Stimulated activated CD8-positive, alpha-beta memory T cell treated with anti-CD3 and anti-CD28 coated beads, Interleukin-12 subunit alpha, Interleukin-12 subunit beta, amount 100 ng/mL, for 1 hour (primary cell): Measurements from ENCODE around the gene RTEL1.
"Not testable (repeated sequence)": the region's sequence is repeated elsewhere in the genome, so short reads cannot be mapped to it uniquely, and the experiment has no call there.

Experiments
- DNase-seq: peaks from one replicate; pipeline ENCODE4 v3.0.0-alpha.2; 2020; ENCODE audit warnings: low read depth

Gene RTEL1

DNA sequence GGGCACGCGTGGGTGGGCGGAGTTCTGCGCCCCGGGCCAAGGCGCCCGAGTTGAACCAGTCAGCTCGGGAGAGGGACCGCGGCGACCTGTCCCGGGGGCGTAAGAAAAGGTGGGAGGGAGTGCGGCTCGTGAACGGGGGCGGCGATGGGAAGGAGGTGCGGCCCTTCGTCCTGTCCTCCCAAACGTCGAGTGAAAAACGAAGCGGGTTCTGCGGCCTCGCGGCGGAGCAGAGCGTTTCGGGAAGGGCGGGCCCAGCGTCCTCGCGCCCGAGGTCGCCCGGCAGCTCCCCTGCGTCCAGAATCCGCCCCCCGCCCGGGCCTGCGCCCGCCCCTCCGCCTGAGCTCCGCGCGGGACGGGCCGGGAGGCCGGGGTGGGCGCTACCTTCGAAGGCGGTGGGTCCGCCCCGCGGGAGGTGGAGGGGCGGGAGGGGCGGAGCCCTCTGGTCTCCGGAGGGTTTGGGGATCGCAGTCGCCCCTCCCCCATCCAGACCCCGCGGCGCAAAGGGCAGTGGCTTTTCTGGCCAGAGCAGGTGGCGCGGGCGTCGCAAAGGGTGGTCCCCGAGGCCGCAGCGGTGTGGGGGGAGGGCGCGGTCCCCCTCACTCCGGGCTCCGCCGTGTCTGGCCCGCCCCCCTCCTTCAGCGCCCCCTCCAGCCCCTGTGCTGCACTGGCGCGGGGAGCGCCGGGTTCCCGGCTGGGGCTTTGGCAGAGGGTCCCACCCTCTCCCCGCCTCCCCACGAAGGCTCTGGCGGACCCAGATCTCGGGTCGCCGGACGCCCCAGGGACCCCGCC is 5.7 kb upstream of the RTEL1 start:
- no peak for DNase-seq

DNA sequence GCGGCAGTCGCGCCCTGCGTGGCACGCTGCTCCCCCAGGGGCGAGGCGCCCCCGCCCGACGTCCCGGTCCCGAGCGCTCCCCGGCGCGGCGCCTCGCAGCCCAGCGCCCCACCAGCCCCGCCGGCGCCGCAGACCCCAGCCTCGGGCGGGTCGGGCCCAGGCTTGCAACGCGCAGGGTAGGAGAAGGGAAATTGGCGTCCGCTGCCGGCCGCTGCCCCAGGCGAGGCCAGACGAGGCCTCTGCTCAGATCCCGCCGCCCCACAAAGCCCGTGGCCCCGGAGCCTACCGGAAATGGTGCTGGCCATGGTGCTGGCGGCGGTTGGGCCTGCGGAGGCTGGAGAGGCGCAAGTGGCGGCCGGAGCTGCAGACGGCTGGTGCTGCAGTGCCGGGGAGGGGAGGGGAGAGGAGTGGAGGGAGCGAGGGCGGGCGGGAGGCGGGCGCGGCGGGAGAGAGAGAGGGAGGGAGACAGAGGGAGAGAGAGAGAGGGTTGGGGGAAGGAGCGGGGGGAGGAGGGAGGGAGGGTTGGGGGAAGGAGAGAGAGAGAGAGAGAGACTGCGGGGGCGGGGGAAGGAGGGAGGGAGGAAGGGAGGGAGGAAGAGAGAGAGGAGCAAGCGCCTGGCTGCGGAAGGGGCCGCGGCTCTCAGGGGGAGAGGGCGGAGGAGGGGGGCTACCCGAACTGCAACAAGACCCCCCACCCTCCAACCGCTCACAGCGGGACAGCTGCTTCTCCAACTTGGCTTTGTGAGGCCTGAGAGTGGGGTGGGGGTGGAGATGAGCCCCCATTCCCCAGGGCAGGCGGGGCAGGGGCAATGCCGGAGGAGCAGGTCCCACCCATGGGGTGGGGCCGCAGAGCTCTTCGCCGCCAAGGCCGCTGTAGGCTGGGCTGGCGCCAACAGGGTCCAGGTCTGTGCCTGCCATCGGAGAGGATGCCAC is 4.8 kb upstream of the RTEL1 start, which contains the start of gene STMN3:
Gene STMN3 (minus strand): TSS at position 384 of the 933 bp plus-strand sequence. CDS start 79 bp downstream, at position 305.
- DNase-seq, result peak; percentile 38

DNA sequence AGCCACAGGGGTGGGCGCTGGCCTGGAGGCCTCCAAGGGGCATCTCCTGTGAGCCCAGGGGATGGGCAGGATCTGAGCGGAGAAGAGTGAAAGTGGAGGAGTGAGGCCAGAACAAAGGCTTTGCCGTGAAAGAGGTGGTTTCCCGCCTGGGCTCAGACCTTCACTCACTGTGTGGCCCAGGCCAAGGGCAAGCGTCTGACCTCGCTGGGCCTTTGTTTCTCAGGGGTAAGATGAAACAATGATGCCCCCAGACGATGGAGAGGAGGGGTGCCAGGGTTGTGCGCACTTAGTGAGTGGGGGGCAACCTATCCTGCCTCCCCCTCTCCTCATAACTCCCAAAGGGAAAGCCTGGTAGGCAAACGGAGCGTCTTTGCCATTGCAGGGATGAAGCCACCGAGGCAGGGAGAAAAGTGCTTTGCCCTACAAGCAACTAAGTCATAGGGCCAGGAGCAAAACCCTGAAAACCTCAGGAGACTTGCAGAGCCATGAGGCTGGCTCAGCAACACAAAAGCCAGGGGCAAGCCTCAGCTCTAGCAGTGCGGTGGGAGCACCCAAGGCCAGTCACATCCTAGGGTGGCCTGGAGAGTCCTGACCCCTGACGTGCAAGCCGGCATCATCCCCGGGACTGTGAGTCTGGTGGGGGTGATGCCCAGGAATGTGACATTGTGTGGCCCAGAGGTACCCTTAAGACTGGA is 4.0 kb upstream of the RTEL1 start:
- DNase-seq, result no peak

DNA sequence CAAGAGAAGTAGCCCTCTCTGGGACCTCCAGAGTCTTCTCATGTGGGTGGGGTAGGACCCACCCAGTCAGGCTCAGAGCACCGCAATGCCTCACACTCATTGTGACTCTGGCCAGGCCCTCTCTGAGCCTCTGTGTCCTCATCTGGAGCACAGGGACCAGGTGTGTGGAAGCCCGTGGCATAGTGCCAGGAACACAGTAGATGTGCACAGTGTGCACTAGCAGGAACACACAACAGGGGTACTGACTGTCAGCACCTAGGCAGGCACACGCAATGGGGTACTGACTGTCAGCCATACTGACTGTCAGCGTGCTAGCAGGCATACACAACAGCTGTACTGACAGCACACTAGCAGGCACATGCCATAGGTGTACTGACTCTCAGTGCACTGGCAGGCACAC is 2.9 kb upstream of the RTEL1 start:
- DNase-seq, result no peak

DNA sequence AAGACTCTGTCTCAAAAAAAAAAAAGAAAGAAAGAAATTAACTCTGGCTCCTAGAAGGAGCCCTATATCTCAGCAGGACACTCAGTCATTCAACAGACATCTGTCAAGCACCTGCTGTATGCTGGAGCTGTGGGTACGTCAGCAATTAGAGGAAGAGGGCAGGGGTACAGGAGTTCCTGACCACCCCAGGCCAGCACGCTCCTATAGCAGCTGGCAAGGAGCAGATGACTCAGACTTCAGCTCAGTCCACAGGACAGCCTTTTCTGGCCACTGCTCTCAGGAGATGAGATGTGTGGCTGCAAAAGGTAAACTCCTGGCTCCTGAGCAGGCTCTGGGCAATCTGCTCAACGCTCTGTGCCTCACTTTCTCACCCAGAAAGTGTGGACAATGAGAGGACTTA is 1.7 kb upstream of the RTEL1 start:
- no peak for DNase-seq

DNA sequence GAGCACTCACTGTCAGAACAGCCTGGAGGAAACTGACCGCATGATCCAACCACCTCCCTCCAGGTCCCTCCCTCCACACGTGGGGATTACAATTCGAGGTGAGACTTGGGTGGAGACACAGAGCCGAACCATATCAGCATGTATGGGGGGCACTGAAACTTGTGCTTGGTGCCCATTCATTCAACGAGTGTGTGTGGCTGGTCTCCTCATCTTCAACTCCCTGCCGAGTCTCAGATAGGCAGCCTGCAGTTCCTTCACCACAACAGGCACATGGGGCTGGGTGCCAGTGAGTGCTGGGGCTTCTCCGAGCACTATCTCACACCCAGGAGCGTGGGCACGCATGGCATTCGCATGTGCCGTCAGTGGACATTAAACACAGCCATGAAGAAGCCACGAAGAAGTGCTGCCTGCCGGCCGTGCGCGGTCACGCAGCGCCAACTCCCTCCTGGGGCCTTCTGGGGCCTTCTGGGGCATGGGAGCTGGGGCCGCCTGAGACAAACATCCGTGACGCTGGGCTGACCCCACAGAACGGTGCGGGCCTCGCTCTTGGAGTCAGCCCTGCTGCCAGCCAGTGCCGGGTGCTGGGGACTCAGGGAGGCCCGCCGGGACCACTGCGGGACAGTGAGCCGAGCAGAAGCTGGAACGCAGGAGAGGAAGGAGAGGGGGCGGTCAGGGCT is 714 bp upstream of the RTEL1 start:
- no peak for DNase-seq

DNA sequence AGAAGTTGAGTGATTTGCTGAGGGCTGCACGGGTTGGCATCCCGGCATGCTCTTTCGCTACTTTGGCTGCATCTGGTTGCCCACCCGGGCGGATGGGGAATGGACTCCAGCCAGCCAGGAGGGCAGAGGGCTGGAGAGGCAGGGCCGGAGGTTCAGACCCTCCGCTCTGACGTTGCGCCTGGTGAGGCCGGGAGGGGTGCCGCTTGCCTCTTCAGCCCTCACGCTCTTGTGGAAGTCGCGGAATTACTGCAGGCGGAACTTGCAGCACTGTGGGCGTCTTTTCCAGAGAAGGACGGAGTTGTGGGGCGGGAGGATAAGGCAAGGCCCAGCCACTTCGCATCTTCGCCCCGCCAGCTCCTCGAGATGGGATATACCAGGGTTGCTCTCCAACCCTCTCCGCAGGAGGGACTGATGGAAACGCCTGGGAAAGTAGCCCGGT is 656 bp downstream of the RTEL1 start:
- DNase-seq, result no peak

DNA sequence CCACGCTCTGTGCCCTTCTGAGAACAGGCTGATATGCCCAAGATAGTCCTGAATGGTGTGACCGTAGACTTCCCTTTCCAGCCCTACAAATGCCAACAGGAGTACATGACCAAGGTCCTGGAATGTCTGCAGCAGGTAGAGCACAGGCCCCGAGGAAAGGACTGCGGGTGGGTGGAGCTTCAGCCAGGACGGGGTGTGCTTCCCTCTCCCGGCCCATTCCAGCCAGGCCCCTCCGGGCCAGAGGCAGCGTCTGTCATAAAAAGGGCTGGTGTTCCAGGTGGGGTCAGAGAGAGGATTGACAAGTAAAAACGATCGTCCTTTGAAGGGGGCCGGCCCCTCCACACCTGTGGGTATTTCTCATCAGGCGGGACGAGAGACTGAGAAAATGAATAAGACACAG is 1.3 kb downstream of the RTEL1 start:
- no peak for DNase-seq

DNA sequence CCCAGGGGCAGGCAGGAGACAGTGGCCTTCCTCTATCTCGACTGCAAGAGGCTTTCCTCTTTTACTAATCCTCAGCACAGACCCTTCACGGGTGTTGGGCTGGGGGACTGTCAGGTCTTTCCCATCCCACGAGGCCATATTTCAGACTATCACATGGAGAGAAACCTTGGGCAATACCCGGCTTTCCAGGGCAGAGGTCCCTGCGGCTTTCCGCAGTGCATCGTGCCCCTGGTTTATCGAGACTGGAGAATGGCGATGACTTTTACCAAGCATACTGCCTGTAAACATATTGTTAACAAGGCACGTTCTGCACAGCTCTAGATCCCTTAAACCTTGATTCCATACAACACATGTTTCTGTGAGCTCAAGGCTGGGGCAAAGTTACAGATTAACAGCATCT is 2.1 kb downstream of the RTEL1 start:
- not testable (repeated sequence) for DNase-seq

DNA sequence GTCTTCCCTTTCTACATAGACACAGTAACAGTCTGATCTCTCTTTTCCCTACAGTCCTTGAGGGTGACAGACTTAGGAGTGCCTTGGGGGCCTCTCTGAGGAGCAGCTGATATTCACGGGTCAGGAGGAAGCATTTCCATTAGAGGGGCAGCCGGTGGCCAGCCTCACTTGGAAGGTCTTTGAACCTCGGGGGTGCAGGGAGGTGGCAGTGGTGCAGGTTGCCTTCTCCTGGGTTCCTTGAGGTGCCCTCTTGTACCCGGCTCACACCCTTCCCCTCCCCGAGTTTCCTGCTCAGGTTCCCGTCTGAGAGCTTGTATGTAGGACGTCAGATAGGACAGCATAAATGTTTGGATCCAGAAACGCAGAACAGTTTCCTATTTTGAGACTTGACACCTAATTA is 2.5 kb downstream of the RTEL1 start:
- DNase-seq, result no peak

DNA sequence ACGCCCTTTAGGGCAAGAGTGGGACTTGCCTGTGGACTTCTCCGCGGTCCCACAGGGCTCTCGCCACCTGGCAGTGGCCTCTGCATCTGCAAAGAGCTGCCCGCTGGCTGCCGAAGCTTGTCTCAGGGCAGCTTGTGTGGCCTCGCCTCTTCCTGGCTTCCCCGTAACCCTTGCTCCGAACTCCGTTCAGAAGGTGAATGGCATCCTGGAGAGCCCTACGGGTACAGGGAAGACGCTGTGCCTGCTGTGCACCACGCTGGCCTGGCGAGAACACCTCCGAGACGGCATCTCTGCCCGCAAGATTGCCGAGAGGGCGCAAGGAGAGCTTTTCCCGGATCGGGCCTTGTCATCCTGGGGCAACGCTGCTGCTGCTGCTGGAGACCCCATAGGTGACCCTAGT is 3.0 kb downstream of the RTEL1 start:
- no peak for DNase-seq

DNA sequence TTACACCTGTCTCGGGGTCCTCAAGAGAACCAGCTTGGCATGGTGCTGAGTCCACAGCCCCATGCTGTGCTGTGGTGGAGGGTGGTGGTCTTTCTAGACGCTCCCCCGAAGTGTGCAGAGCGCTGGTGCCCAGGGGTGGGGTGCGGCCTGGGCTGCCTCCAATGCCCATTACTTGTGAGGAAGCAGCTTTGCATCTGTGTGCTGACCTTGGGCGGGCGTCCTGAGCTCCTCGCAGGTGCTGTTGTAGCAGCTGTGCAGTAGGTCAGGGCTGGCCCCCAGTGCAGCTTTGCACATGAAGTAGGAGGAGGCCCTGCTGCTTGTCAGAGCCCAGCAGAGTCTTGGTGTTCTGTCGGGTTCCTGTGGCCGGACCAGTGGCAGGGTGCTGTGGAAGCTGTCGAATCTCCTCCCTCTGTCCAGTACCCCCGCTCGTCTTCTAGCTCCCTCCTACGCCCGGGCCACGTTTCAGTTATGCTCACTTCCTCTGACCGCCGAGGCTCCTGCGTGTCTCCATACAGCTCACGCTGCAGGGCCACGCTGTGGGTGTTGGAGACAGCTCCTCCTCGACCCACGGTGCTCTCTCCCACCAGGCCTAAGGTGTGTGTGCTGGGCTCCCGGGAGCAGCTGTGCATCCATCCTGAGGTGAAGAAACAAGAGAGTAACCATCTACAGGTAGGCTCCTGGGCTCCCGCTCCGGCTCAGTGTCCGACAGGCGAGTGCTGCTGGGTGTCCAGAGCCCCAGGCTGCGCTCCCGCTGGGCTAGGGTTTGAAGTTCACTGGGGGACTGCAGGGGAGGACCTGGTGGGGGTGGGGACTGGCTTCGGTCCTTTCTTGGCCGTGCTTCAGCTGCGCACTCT is 4.1 kb downstream of the RTEL1 start:
- DNase-seq, result no peak

DNA sequence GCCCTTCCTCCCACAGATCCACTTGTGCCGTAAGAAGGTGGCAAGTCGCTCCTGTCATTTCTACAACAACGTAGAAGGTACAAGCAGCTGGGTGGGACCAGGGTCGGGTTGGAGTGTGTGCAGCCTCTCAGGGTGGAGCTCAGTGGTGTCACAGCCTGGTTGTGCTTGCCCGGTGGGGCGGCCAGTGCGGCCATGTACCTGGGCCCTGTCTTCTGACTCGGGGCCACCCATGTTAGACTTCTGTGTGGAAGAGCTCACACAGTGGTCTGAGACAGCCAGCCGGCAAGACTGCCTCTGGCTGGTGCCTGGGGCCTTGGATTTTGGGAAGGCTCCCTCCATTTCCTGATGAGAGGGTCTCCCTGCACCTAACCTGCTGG is 4.7 kb downstream of the RTEL1 start:
- DNase-seq, result no peak

DNA sequence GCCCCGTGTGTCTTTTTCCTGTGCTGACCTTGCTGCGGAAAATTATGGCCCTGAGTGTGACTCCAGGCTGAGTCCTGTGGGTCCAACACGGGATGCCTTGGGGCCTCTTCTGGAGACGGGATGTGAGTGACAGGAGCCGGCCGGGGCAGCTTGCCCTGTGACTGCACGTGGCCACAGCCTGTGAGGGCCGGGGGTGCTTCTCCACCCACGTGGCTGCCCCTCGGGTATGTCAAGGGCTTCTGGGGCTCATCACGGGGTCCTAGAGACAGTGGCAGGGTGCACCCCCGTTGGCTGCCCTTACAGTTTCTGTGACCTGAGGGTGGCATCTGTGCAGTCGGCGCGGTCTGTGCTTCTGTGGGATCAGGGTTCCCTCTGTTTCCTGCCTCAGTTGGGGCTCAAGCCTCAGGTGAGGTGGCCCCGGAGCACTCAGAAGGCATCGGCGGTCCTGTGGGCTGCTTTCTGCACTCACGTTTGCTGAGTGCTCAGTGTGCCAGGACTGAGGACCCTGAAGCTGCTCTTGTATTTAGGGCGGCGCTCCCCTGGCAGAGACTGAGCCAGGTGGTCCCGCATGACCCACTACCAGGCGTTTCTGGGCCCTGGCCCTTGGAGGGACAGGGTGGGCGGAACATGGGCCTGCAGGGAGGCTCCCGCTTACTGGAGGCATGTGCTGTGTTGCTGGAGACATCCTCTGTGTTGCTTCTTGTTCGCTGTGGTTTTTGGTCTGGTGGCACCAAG is 5.4 kb downstream of the RTEL1 start:
- no peak for DNase-seq

DNA sequence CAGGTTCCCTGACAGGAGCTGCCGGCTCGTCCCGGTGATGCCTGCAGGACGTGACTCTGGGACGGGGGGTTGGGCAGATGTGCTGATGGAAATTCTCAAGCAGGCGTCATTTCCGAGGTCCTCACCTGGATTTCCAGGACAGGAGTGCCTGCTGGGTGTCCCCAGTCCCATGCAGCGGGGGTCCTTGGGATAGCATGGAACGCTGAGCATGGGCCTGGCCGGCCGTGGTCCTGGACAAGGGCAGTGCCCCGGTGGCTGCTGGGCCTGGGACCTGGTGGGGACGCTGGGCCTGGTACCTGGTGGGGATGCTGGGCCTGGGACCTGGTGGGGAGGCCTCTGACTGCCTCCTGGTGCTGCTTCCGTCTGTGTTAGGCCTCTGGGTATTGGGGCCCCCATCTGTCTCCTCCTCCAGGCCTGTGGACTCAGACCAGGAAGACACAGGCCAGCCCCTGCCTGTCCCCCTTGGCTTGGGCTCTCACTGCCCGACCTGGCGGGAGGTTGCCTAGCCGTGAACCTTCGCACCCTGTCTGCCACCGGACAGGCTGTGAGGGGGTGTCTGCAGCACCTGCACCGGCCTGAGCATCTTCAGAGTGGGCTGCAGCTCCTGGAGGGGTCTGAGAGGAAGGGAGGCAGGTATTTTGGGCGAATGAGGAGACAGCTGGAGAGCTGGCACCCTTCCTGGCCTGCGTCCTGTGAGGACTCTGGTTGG is 6.2 kb downstream of the RTEL1 start:
- no peak for DNase-seq

DNA sequence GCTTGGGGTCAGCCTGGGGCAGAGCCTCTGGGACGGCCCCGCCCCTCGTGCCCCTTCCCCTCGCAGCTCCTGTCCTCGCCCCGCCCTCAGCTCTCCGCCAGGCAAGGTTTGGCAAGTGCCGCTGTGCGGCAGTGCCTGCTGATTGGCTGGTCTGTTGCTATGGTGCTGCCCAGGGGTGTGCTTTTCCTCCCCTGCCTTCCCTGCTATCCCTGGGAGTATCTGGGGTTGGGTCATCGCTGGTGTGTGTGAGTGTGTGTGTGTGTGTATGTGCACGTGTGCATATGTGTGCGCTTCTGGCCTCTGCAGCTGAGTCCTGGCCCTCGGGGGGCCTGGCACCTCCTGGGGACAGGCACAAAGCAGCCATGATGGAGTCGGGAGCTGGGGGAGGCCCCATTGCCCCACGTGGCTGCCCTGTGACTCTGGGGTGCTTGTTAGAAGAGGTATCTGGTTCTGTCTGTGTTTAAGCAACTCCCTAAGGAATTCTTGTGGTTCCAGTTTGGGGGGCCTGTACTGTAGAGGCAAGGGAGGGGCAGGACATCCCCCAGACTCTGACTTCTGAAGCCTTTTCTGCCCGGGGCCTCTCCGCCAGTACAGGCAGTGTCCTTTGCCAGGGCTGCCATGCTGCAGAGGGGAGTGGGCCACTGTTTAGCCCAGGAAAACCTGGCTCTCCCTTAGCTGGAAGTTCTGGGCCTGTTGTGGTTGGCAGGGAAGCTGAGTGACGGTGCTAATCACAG is 6.9 kb downstream of the RTEL1 start:
- no peak for DNase-seq

DNA sequence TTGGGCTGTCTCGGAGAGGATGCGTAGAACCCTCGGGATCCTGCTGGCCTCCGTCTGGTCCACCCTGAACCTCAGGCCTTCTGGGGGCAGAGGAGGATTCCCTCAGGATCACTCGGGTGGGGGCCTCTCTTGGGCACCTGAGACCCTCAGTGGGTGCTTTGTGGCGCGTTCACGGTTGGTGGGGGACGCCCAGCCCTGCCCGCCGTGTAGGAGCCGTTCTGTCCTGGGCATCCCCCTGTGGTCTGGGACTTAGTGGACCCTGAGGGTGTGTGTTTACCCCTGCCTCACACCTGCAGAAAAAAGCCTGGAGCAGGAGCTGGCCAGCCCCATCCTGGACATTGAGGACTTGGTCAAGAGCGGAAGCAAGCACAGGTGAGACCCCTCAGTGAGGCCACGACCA is 7.6 kb downstream of the RTEL1 start:
- no peak for DNase-seq

DNA sequence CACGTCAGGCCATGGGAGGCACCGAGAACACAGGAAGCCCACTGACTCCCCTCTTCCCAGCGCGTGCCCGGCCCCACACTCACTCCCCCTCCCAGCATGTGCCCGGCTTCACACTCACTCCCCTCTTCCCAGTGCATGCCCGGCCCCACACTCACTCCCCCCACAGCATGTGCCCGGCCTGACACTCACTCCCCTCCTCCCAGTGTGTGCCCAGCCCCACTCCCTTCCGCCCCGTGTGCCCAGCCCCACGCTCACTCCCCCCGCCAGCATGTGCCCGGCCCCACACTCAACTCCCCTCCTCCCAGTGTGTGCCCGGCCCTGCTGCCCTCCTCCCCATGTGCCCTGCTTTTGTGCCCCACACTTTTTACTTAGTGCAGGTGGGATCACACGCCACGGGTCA is 9.7 kb downstream of the RTEL1 start:
- DNase-seq, result no peak

DNA sequence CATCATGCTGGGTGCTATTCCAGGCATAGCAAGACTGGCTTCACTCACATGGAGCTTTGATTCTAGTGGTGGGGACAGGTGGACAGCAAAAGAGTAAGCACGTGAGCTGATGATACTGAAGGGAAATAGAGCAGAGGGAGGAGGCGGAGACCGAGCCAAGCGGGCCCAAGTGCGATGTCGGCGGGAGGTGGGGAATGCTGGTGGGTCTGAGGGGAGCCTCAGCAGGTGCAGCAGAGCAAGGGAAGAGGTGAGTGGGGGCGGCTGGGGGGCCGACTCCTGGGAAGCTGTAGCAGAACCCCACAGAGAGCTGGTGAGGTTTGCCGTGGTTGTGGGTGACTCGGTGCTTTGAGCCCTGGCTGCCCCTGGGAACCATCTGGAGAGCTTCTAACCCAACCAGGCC is 10.2 kb downstream of the RTEL1 start:
- no peak for DNase-seq
